Measurements from ENCODE around the gene CNNM1.

Gene CNNM1

DNA sequence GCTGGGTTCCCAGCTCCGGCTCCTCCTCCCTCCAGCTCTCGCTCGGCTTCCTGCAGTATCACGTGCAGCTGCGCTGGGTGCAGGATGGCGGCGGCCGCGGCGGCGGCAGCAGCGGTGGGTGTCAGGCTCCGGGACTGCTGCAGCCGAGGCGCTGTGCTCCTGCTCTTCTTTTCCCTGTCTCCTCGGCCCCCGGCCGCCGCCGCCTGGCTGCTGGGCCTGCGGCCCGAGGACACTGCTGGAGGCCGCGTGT lies at the start of gene CNNM1:
CNNM1 (plus strand) TSS at position 53 of the 250 bp plus-strand sequence; CDS start at position 85, 32 bp downstream.
- Histone ChIP-seq H3K4me3 (ENCODE audit: low read depth, low read length) (peak within 1 kb of the TSS; percentile 61), H3K27me3 (ENCODE audit: insufficient read depth, low read depth, severe bottlenecking) (no peaks in the 10 kb centered on the region), H3K27ac (no peak within 1 kb of the TSS), H3K9me3 (ENCODE audit: severe bottlenecking) (no peaks in the 10 kb centered on the region), H3K36me3 (no peaks in the 10 kb centered on the region)
- TF ChIP-seq, protein P1, sequence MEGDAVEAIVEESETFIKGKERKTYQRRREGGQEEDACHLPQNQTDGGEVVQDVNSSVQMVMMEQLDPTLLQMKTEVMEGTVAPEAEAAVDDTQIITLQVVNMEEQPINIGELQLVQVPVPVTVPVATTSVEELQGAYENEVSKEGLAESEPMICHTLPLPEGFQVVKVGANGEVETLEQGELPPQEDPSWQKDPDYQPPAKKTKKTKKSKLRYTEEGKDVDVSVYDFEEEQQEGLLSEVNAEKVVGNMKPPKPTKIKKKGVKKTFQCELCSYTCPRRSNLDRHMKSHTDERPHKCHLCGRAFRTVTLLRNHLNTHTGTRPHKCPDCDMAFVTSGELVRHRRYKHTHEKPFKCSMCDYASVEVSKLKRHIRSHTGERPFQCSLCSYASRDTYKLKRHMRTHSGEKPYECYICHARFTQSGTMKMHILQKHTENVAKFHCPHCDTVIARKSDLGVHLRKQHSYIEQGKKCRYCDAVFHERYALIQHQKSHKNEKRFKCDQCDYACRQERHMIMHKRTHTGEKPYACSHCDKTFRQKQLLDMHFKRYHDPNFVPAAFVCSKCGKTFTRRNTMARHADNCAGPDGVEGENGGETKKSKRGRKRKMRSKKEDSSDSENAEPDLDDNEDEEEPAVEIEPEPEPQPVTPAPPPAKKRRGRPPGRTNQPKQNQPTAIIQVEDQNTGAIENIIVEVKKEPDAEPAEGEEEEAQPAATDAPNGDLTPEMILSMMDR (IDR thresholded peaks at IDR 0.05; ENCODE audit: low read depth, low read length) = no peak
- peak; percentile 69 for DNase-seq

DNA sequence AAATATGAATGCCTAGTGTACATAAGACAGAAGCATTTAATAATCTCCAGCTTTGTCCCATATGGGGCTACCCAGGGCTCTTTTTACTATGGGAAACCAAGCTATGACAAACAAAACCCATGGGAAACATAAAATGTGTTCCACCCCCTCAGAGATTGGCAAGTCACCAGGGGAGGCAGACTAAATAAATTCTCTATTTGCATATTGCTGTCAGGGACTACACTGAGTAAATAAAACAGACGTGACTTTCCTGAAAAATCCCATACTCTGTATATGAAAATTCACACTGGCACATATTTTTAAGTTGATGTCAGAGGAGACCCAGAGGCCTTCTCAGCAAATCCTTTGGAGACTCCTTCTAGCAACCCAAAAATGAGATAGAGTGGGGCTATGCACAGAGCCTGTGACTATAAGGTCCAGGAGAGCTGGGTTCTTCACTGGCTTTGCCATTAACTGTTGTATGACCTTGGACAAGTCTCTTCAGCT lies 49.5 kb upstream of the CNNM1 start:
- Histone ChIP-seq H3K9me3 (ENCODE audit: severe bottlenecking) (peaks cover 6% of the 10 kb centered on the region), H3K27ac (no peak overlapping the region), H3K27me3 (ENCODE audit: insufficient read depth, low read depth, severe bottlenecking) (peaks cover 55% of the 10 kb centered on the region), H3K4me3 (ENCODE audit: low read depth, low read length) (no peak overlapping the region), H3K36me3 (no peaks in the 10 kb centered on the region)
- no peak for DNase-seq
- TF ChIP-seq, protein P1 (IDR thresholded peaks at IDR 0.05; ENCODE audit: low read depth, low read length) = no peak

DNA sequence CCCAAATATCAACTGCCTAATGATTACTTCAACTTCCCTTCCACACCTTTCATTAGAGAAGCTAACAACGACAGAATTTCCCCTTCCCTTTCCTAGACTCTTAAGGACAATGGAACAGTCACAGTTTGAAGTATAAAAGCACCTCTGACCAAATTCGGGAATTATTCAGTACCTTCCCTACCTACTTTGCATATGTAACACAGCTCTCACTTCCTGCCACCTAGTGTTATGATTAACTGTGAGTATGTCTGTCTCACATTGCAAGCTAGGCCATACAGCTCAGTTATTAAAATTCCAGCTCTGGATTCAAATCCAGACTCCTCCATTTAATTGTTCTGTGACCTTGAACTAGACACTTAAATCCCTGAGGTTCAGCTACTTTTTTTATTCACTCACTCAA lies 48.7 kb upstream of the CNNM1 start:
- Histone ChIP-seq H3K9me3 (ENCODE audit: severe bottlenecking) (peaks cover 6% of the 10 kb centered on the region), H3K27me3 (ENCODE audit: insufficient read depth, low read depth, severe bottlenecking) (peaks cover 48% of the 10 kb centered on the region), H3K36me3 (no peaks in the 10 kb centered on the region), H3K4me3 (ENCODE audit: low read depth, low read length) (no peak overlapping the region), H3K27ac (no peak overlapping the region)
- no peak for DNase-seq
- TF ChIP-seq, protein P1 (IDR thresholded peaks at IDR 0.05; ENCODE audit: low read depth, low read length) = no peak

DNA sequence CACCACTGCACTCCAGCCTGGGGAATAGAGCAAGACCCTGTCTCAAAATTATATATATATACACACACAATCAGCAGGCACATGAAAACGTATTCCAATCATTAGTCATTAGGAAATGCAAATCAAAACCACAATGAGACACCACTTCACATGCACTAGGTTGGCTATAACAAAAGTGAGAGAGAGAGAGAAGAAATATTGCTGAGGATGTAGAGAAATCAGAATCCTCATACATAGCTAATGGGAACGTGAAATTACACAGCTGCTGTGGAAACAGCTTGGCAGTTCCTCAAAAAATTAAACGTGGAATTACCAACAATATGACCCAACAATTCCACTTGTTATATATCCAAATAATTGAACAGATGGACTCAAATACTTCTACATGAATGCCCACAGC lies 43.3 kb upstream of the CNNM1 start:
- no peak for DNase-seq
- Histone ChIP-seq H3K9me3 (ENCODE audit: severe bottlenecking) (peaks cover 6% of the 10 kb centered on the region), H3K27ac (no peak overlapping the region), H3K36me3 (no peaks in the 10 kb centered on the region), H3K27me3 (ENCODE audit: insufficient read depth, low read depth, severe bottlenecking) (peaks cover 20% of the 10 kb centered on the region), H3K4me3 (ENCODE audit: low read depth, low read length) (no peak overlapping the region)
- TF ChIP-seq, protein P1 (IDR thresholded peaks at IDR 0.05; ENCODE audit: low read depth, low read length) = no peak

- TF ChIP-seq, protein P1 (IDR thresholded peaks at IDR 0.05; ENCODE audit: low read depth, low read length) = no peak
Measured at GRCh38 chr10:99290306-99290705, 38.9 kb upstream of the CNNM1 start.

DNA sequence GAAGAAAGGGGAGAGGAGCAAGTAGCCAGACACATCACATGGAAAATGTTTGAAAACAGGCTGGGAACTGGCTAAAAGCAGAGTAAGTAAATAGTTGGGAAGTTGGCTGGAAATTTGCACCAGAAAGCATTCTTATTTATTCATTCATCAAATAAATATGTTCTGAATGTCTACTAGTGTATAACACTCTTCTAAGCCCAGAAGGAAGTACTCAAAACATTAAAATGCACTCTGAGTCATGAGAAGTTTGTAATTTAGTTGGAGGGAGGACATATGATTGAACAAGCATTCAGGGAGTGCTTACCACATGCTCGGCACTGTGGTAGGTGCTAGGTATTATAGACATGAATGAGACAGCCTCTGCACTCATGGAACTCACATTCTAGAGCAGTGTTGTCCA lies 37.0 kb upstream of the CNNM1 start:
- no peaks in the 10 kb centered on the region for H3K9me3 ChIP-seq (ENCODE audit: severe bottlenecking)
- H3K27ac ChIP-seq = no peak overlapping the region
- TF ChIP-seq, protein P1 (IDR thresholded peaks at IDR 0.05; ENCODE audit: low read depth, low read length) = no peak
- no peak overlapping the region for H3K4me3 ChIP-seq (ENCODE audit: low read depth, low read length)
- no peak for DNase-seq
- no peaks in the 10 kb centered on the region for H3K36me3 ChIP-seq
- H3K27me3 ChIP-seq (ENCODE audit: insufficient read depth, low read depth, severe bottlenecking) = peaks cover 12% of the 10 kb centered on the region

More at GRCh38 chr10:99290306-99290705, 38.9 kb upstream of the CNNM1 start:
- no peak for DNase-seq
- Histone ChIP-seq H3K36me3 (no peaks in the 10 kb centered on the region), H3K4me3 (ENCODE audit: low read depth, low read length) (no peak overlapping the region), H3K9me3 (ENCODE audit: severe bottlenecking) (no peaks in the 10 kb centered on the region), H3K27ac (no peak overlapping the region), H3K27me3 (ENCODE audit: insufficient read depth, low read depth, severe bottlenecking) (peaks cover 16% of the 10 kb centered on the region)
